Measurements from ENCODE around the gene CLEC2D.
"Not testable (repeated sequence)": the region's sequence is repeated elsewhere in the genome, so short reads cannot be mapped to it uniquely, and the experiment has no call there.

Gene CLEC2D

GRCh38 chr12:9725213-9725870 is 55.8 kb downstream of the CLEC2D start:
- no peaks in the 10 kb centered on the region for H3K4me1 ChIP-seq (ENCODE audit: control insufficient read depth, insufficient read depth, low read length)
- no peak overlapping the region for H3K4me3 ChIP-seq (ENCODE audit: low read length)
- H3K36me3 ChIP-seq (ENCODE audit: control insufficient read depth, insufficient read depth, low read length), result no peaks in the 10 kb centered on the region
- H3K9me3 ChIP-seq (ENCODE audit: control insufficient read depth, low read length), result no peaks in the 10 kb centered on the region
- no peak overlapping the region for H3K9ac ChIP-seq (ENCODE audit: low read length)
- H3K27me3 ChIP-seq (ENCODE audit: control insufficient read depth, insufficient read depth, low read length), result no peaks in the 10 kb centered on the region

- Histone ChIP-seq H3K9me3 (ENCODE audit: control insufficient read depth, low read length) (no peaks in the 10 kb centered on the region), H3K4me3 (ENCODE audit: low read length) (no peak overlapping the region), H3K9ac (ENCODE audit: low read length) (no peak overlapping the region), H3K27me3 (ENCODE audit: control insufficient read depth, insufficient read depth, low read length) (no peaks in the 10 kb centered on the region), H3K36me3 (ENCODE audit: control insufficient read depth, insufficient read depth, low read length) (no peaks in the 10 kb centered on the region), H3K4me1 (ENCODE audit: control insufficient read depth, insufficient read depth, low read length) (no peaks in the 10 kb centered on the region)
Observed at GRCh38 chr12:9727813-9728212, 58.3 kb downstream of the CLEC2D start.

GRCh38 chr12:9729082-9729481 is 59.6 kb downstream of the CLEC2D start:
- no peak overlapping the region for H3K4me3 ChIP-seq (ENCODE audit: low read length)
- H3K9ac ChIP-seq (ENCODE audit: low read length), result no peak overlapping the region
- no peaks in the 10 kb centered on the region for H3K27me3 ChIP-seq (ENCODE audit: control insufficient read depth, insufficient read depth, low read length)
- no peaks in the 10 kb centered on the region for H3K36me3 ChIP-seq (ENCODE audit: control insufficient read depth, insufficient read depth, low read length)
- H3K9me3 ChIP-seq (ENCODE audit: control insufficient read depth, low read length), result no peaks in the 10 kb centered on the region
- no peaks in the 10 kb centered on the region for H3K4me1 ChIP-seq (ENCODE audit: control insufficient read depth, insufficient read depth, low read length)

GRCh38 chr12:9730011-9730410 is 60.5 kb downstream of the CLEC2D start:
- Histone ChIP-seq H3K9me3 (ENCODE audit: control insufficient read depth, low read length) (no peaks in the 10 kb centered on the region), H3K27me3 (ENCODE audit: control insufficient read depth, insufficient read depth, low read length) (no peaks in the 10 kb centered on the region), H3K4me1 (ENCODE audit: control insufficient read depth, insufficient read depth, low read length) (no peaks in the 10 kb centered on the region), H3K4me3 (ENCODE audit: low read length) (no peak overlapping the region), H3K36me3 (ENCODE audit: control insufficient read depth, insufficient read depth, low read length) (no peaks in the 10 kb centered on the region), H3K9ac (ENCODE audit: low read length) (no peak overlapping the region)

- no peaks in the 10 kb centered on the region for H3K9me3 ChIP-seq (ENCODE audit: control insufficient read depth, low read length)
- H3K27me3 ChIP-seq (ENCODE audit: control insufficient read depth, insufficient read depth, low read length), result no peaks in the 10 kb centered on the region
- H3K9ac ChIP-seq (ENCODE audit: low read length), result no peak overlapping the region
- no peaks in the 10 kb centered on the region for H3K36me3 ChIP-seq (ENCODE audit: control insufficient read depth, insufficient read depth, low read length)
- H3K4me3 ChIP-seq (ENCODE audit: low read length), result no peak overlapping the region
- H3K4me1 ChIP-seq (ENCODE audit: control insufficient read depth, insufficient read depth, low read length), result no peaks in the 10 kb centered on the region
Observed at GRCh38 chr12:9730591-9730990, 61.1 kb downstream of the CLEC2D start.

- Histone ChIP-seq H3K9ac (ENCODE audit: low read length) (no peak overlapping the region), H3K4me3 (ENCODE audit: low read length) (no peak overlapping the region), H3K9me3 (ENCODE audit: control insufficient read depth, low read length) (no peaks in the 10 kb centered on the region), H3K36me3 (ENCODE audit: control insufficient read depth, insufficient read depth, low read length) (no peaks in the 10 kb centered on the region), H3K27me3 (ENCODE audit: control insufficient read depth, insufficient read depth, low read length) (no peaks in the 10 kb centered on the region), H3K4me1 (ENCODE audit: control insufficient read depth, insufficient read depth, low read length) (no peaks in the 10 kb centered on the region)
Observed at GRCh38 chr12:9731393-9731792, 61.9 kb downstream of the CLEC2D start.

GRCh38 chr12:9731797-9732196 is 62.3 kb downstream of the CLEC2D start:
- Histone ChIP-seq H3K9ac (ENCODE audit: low read length) (no peak overlapping the region), H3K27me3 (ENCODE audit: control insufficient read depth, insufficient read depth, low read length) (no peaks in the 10 kb centered on the region), H3K4me3 (ENCODE audit: low read length) (no peak overlapping the region), H3K36me3 (ENCODE audit: control insufficient read depth, insufficient read depth, low read length) (no peaks in the 10 kb centered on the region), H3K4me1 (ENCODE audit: control insufficient read depth, insufficient read depth, low read length) (no peaks in the 10 kb centered on the region), H3K9me3 (ENCODE audit: control insufficient read depth, low read length) (no peaks in the 10 kb centered on the region)

- H3K4me1 ChIP-seq (ENCODE audit: control insufficient read depth, insufficient read depth, low read length), result no peaks in the 10 kb centered on the region
- H3K27me3 ChIP-seq (ENCODE audit: control insufficient read depth, insufficient read depth, low read length), result no peaks in the 10 kb centered on the region
- no peaks in the 10 kb centered on the region for H3K9me3 ChIP-seq (ENCODE audit: control insufficient read depth, low read length)
- H3K4me3 ChIP-seq (ENCODE audit: low read length), result no peak within 1 kb of the TSS
- no peak within 1 kb of the TSS for H3K9ac ChIP-seq (ENCODE audit: low read length)
- H3K36me3 ChIP-seq (ENCODE audit: control insufficient read depth, insufficient read depth, low read length), result no peaks in the 10 kb centered on the region
Observed at GRCh38 chr12:9732921-9733461, 63.5 kb downstream of the CLEC2D start, which contains the start of gene CLECL1. Gene CLECL1, minus strand, starts transcription at chr12:9733097.

GRCh38 chr12:9735601-9736000 is 66.1 kb downstream of the CLEC2D start:
- Histone ChIP-seq H3K27me3 (ENCODE audit: control insufficient read depth, insufficient read depth, low read length) (no peaks in the 10 kb centered on the region), H3K4me3 (ENCODE audit: low read length) (no peak overlapping the region), H3K36me3 (ENCODE audit: control insufficient read depth, insufficient read depth, low read length) (no peaks in the 10 kb centered on the region), H3K4me1 (ENCODE audit: control insufficient read depth, insufficient read depth, low read length) (peaks cover 5% of the 10 kb centered on the region), H3K9me3 (ENCODE audit: control insufficient read depth, low read length) (no peaks in the 10 kb centered on the region), H3K9ac (ENCODE audit: low read length) (no peak overlapping the region)

- Histone ChIP-seq H3K4me1 (ENCODE audit: control insufficient read depth, insufficient read depth, low read length) (peaks cover 5% of the 10 kb centered on the region), H3K4me3 (ENCODE audit: low read length) (no peak overlapping the region), H3K27me3 (ENCODE audit: control insufficient read depth, insufficient read depth, low read length) (no peaks in the 10 kb centered on the region), H3K36me3 (ENCODE audit: control insufficient read depth, insufficient read depth, low read length) (no peaks in the 10 kb centered on the region), H3K9me3 (ENCODE audit: control insufficient read depth, low read length) (no peaks in the 10 kb centered on the region), H3K9ac (ENCODE audit: low read length) (no peak overlapping the region)
Observed at GRCh38 chr12:9736936-9737705, 67.6 kb downstream of the CLEC2D start.

- not testable (repeated sequence) for H3K9ac ChIP-seq (ENCODE audit: low read length); H3K36me3 ChIP-seq (ENCODE audit: control insufficient read depth, insufficient read depth, low read length); H3K4me3 ChIP-seq (ENCODE audit: low read length); H3K9me3 ChIP-seq (ENCODE audit: control insufficient read depth, low read length); H3K4me1 ChIP-seq (ENCODE audit: control insufficient read depth, insufficient read depth, low read length); H3K27me3 ChIP-seq (ENCODE audit: control insufficient read depth, insufficient read depth, low read length)
Observed at GRCh38 chr12:9738905-9739304, 69.4 kb downstream of the CLEC2D start.

- not testable (repeated sequence) for H3K4me1 ChIP-seq (ENCODE audit: control insufficient read depth, insufficient read depth, low read length)
- Histone ChIP-seq H3K9ac (ENCODE audit: low read length) (peak overlapping the region; percentile 29), H3K4me3 (ENCODE audit: low read length) (peak overlapping the region; percentile 22)
Observed at GRCh38 chr12:9739404-9740105, 70.0 kb downstream of the CLEC2D start.

More at GRCh38 chr12:9739404-9740105, 70.0 kb downstream of the CLEC2D start:
- H3K27me3 ChIP-seq (ENCODE audit: control insufficient read depth, insufficient read depth, low read length); H3K36me3 ChIP-seq (ENCODE audit: control insufficient read depth, insufficient read depth, low read length); H3K9me3 ChIP-seq (ENCODE audit: control insufficient read depth, low read length): not testable (repeated sequence)

Measured in mucosa of stomach (tissue), 1 donor.